ENCODE data around the gene HYI.

Gene HYI

GRCh38 chr1:43441166-43441893, 12.4 kb downstream of the HYI start:
- Histone ChIP-seq H3K4me2 (ENCODE audit: low read depth, low read length, poor library complexity, severe bottlenecking) (no peak overlapping the region), H3F3A (ENCODE audit: insufficient read depth) (no peaks in the 10 kb centered on the region), H3K9me2 (replicated peaks; ENCODE audit: insufficient read depth, low read length) (no peaks in the 10 kb centered on the region), H2AFZ (ENCODE audit: low read depth, low read length, severe bottlenecking) (no peak overlapping the region), H3K4me3 (ENCODE audit: insufficient read depth, low read length, poor library complexity, severe bottlenecking) (no peak overlapping the region), H4K20me1 (ENCODE audit: low read depth, low read length) (no peaks in the 10 kb centered on the region), H3K79me2 (ENCODE audit: insufficient read depth, low read length) (no peaks in the 10 kb centered on the region), H3K9ac (ENCODE audit: low read length) (no peak overlapping the region), H3K36me3 (ENCODE audit: low read length) (no peaks in the 10 kb centered on the region), H3K27ac (ENCODE audit: low read depth, low read length) (no peak overlapping the region), H3K27me3 (ENCODE audit: low read length) (no peaks in the 10 kb centered on the region), H3K9me3 (ENCODE audit: insufficient read depth, low read length) (no peaks in the 10 kb centered on the region)
- no peak for TF ChIP-seq CTCF (IDR thresholded peaks at IDR 0.05; ENCODE audit: insufficient read depth, low read length, poor library complexity, severe bottlenecking)
- TF ChIP-seq EZH2phosphoT487 (conservative IDR thresholded peaks at IDR 0.05; ENCODE audit: low read length): no peak

GRCh38 chr1:43440358-43440757, 13.4 kb downstream of the HYI start:
- no peak overlapping the region for H3K4me2 ChIP-seq (ENCODE audit: low read depth, low read length, poor library complexity, severe bottlenecking)
- no peak overlapping the region for H3K9ac ChIP-seq (ENCODE audit: low read length)
- TF ChIP-seq CTCF (IDR thresholded peaks at IDR 0.05; ENCODE audit: insufficient read depth, low read length, poor library complexity, severe bottlenecking): no peak
- no peak for TF ChIP-seq EZH2phosphoT487 (conservative IDR thresholded peaks at IDR 0.05; ENCODE audit: low read length)
- H3K27me3 ChIP-seq (ENCODE audit: low read length): no peaks in the 10 kb centered on the region
- no peaks in the 10 kb centered on the region for H4K20me1 ChIP-seq (ENCODE audit: low read depth, low read length)
- H2AFZ ChIP-seq (ENCODE audit: low read depth, low read length, severe bottlenecking): no peak overlapping the region
- no peak overlapping the region for H3K4me3 ChIP-seq (ENCODE audit: insufficient read depth, low read length, poor library complexity, severe bottlenecking)
- H3K79me2 ChIP-seq (ENCODE audit: insufficient read depth, low read length): no peaks in the 10 kb centered on the region
- no peaks in the 10 kb centered on the region for H3K9me2 ChIP-seq (replicated peaks; ENCODE audit: insufficient read depth, low read length)
- H3F3A ChIP-seq (ENCODE audit: insufficient read depth): no peaks in the 10 kb centered on the region
- no peak overlapping the region for H3K27ac ChIP-seq (ENCODE audit: low read depth, low read length)
- no peaks in the 10 kb centered on the region for H3K9me3 ChIP-seq (ENCODE audit: insufficient read depth, low read length)
- H3K36me3 ChIP-seq (ENCODE audit: low read length): no peaks in the 10 kb centered on the region

- no peak overlapping the region for H3K4me3 ChIP-seq (ENCODE audit: insufficient read depth, low read length, poor library complexity, severe bottlenecking)
- no peaks in the 10 kb centered on the region for H3K79me2 ChIP-seq (ENCODE audit: insufficient read depth, low read length)
- H3F3A ChIP-seq (ENCODE audit: insufficient read depth): no peaks in the 10 kb centered on the region
- no peak for TF ChIP-seq CTCF (IDR thresholded peaks at IDR 0.05; ENCODE audit: insufficient read depth, low read length, poor library complexity, severe bottlenecking)
- no peak for TF ChIP-seq EZH2phosphoT487 (conservative IDR thresholded peaks at IDR 0.05; ENCODE audit: low read length)
- H3K9me2 ChIP-seq (replicated peaks; ENCODE audit: insufficient read depth, low read length): no peaks in the 10 kb centered on the region
- no peaks in the 10 kb centered on the region for H4K20me1 ChIP-seq (ENCODE audit: low read depth, low read length)
- H2AFZ ChIP-seq (ENCODE audit: low read depth, low read length, severe bottlenecking): no peak overlapping the region
- no peaks in the 10 kb centered on the region for H3K36me3 ChIP-seq (ENCODE audit: low read length)
- no peaks in the 10 kb centered on the region for H3K27me3 ChIP-seq (ENCODE audit: low read length)
- H3K9ac ChIP-seq (ENCODE audit: low read length): no peak overlapping the region
- no peak overlapping the region for H3K4me2 ChIP-seq (ENCODE audit: low read depth, low read length, poor library complexity, severe bottlenecking)
- no peak overlapping the region for H3K27ac ChIP-seq (ENCODE audit: low read depth, low read length)
- H3K9me3 ChIP-seq (ENCODE audit: insufficient read depth, low read length): no peaks in the 10 kb centered on the region
Observed at GRCh38 chr1:43439781-43440180, 13.9 kb downstream of the HYI start.
